ENCODE data around the gene ZNRD2.
A peak's percentile ranks its signal among the peaks of the same experiment; 100 is the strongest.

Gene ZNRD2

DNA sequence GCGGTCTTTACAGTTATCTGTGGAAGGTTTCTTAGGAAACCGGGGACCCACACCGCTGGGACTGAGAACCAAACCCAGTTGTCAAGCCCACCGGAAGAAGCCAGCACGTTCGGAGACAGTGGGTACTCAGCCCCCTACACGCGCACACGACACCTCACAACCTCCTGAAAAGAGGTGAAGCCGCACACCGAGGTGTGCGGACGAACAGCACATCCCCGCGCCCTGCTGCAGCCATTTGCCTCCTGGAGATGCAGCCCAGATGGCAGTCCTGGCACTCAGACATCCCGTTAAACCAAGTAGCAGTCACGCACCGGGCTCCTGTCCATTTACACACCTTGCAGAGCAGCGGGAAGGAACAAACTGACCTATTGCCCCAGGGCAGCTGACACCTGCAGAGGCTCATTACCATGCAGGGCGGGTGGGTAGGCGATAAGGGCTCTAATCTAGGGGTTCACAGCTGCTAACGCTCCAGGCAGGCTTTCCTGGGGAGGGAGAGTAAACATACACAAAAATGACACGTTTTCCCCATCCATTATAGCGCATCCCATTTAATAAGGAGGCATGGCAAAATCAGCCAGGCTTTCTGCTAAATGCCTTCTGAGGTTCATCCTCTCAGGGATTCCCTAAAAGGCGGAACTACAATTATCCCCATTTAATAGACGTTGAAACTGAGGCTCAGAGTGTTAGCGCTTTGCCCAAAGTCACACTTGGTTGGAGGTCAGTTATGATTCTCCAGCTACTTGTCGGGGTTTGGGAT is 4.7 kb downstream of the ZNRD2 start:
- no peak for DNase-seq

DNA sequence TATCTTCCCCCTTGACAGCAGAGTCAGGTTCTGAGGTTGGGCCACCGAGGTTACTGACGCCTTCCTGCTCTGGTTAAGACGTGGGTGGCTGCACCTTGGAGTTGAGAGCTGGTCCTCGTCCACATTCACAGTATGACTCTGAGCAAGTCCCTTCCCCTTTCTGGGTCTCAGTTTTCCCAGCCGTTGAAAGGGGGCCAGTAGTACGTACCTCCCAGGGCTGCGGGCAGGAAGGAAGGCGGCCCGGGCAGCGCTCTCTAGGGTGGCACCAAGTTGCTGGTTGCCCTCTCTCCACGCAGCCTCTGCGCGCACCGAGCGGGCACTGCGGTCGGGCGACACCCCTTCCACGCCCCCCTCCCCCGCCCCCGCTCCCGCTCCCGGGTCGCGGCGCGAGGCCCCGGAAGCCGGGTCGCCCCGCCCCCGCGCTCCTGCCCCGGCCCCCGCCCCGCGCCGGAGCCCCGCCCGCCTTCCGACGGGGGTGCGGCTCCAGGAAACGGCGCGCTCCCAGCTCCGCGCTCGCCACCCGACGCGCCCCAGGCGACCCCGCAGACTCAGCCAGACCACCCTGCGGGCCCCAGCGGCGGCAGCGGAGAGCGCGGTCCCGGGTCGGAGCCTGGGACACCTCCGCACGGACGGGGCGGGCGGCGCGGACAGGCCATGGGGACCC is 5.4 kb downstream of the ZNRD2 start, which contains the start of gene EHBP1L1:
Gene EHBP1L1 (plus strand): TSS at position 486 of the 664 bp plus-strand sequence. CDS start 250 bp downstream, outside the sequence.
- peak; percentile 80 for DNase-seq

DNA sequence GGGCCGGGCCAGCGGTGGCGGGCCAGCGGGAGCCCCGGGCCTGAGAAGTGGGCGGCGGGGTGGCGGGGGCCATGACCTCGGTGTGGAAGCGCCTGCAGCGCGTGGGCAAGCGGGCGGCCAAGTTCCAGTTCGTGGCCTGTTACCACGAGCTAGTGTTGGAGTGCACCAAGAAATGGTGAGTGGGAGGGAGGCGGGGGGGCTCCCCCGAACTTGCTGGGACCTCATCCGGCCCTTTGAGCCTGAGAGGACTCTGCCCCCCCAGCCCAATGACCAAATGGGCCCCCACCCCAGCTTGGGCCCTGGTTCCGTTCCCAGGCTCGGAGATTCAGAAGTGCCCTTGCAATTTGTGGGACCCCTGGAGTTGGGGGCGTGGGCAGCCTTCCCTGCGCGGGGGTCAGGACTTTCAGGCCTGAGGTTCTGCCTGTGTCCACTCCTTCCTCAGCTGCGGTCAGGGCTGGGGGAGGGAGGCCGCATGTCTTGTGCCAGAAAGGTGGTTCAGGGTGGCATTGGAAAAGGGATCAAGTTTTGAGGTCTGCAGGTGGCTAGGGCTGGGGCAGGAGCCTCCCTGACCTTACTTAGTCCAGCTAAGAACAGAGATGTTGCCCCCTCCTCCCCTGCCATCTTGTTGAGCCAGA is 6.1 kb downstream of the ZNRD2 start:
- DNase-seq: no peak

DNA sequence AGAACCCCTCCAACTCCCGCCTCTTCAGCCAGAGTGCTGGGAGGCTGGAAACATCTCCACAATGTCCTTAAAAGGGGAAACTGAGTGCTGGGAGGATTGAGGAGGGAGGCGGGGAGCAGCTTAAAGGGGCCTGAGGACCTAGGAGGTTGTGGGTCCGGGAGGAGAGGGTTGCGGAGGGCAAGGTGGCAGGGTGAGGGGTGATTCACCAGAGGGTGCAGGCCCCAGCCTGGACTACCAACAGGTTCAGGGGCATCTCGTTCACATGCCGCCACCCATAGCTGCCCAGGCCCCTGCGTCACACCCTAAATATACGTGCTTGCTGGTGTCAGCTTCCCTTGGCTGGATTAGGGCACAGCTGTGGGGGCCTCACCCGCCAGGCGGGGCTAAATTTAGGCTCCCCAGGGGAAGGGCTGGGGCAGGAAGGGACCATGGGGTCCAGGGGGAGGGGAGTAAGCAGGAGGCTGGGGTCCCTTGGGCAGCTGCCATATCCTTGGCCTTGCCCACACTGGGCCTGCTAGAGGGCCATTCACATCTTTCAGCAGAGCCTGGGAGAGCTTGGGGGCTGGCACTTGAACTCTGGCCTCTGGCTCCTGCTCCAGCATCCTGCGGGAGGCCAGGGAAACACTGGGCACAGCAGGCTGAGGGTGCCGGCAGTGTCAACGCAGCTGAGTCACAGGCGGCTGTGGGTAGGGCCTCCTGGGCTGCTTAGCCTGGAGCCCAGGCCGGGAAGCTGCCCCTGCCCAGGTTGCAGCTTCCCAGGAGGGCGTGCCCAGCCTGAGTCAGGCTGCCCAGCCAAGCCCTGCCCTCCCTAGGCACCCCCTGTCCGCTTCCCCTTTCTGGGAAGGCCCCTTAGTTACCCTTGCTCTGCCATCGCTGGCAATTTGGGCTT is 6.8 kb downstream of the ZNRD2 start:
- DNase-seq: no peak

DNA sequence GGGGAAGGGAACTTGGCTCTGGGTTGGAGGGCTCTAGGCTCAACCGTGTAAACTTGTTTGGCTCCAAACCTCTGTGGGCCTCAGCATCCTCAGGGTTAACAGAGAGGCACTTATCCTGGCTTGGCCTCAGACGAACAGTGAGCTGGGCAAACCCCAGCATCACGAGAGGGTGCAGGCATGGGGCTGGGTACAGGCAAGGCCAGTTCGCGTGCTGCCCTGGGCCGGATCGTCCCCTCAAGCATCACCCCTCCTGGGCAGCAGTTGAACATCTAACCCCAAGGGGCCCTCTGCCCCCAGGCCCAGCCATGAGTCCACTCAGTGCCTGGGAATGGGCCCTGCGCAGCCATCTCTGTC is 7.5 kb downstream of the ZNRD2 start:
- no peak for DNase-seq

DNA sequence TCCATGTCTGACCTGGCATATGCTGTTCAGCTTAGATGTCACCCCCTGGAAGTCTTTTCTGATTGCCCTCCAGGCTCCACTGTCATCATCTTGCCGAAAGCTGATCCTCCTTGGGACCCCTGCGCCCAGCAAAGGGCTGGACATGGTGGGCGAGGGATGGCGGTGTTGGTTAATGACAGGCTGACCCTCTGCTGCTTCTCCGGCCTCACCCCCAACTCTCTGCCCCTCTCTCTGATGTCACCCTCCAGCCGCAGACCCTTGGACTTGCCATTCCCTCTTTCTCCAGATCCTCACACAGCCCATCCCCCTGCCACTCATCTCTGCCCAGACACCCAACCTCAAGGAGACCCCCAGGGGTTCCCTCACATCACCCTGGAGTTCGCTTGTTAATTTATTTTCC is 7.9 kb downstream of the ZNRD2 start:
- no peak for DNase-seq

DNA sequence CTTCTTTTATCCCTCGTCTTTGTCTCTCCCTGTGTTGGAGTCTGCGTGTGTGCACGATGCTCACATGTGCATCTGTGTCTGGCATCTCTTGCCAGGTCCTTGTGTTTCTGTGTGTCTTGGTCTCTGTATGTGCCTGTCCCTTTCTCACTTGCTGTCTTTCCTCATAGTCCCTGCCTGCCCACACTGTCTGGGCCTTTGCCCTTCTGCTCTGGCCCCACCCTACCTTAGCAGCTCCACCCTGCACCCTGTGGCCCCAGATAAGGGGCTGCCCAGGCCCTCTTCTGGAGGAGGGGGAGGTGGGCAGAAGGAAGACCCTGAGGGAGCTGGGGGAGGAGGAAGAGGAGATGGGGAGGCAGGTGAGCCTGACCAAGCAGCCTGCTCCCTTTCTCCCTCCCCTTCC is 8.4 kb downstream of the ZNRD2 start:
- no peak for DNase-seq

DNA sequence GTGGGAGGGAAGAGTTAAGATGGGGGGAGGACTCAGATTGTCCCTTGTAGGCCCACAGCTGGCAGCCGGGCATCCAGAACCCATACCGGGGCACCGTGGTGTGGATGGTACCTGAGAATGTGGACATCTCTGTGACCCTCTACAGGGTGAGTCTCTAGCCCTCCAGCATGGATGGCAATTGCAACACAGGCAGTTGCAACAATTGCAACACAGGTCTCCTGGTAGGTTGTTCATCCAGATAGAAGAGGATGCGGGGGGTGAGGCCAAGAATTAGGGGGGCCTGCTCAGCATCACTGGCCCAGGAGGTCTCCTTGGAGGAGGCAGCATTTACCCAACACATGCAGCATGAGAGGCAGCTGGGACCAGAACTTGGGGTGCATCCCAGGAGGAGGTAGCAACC is 9.0 kb downstream of the ZNRD2 start:
- DNase-seq: no peak

DNA sequence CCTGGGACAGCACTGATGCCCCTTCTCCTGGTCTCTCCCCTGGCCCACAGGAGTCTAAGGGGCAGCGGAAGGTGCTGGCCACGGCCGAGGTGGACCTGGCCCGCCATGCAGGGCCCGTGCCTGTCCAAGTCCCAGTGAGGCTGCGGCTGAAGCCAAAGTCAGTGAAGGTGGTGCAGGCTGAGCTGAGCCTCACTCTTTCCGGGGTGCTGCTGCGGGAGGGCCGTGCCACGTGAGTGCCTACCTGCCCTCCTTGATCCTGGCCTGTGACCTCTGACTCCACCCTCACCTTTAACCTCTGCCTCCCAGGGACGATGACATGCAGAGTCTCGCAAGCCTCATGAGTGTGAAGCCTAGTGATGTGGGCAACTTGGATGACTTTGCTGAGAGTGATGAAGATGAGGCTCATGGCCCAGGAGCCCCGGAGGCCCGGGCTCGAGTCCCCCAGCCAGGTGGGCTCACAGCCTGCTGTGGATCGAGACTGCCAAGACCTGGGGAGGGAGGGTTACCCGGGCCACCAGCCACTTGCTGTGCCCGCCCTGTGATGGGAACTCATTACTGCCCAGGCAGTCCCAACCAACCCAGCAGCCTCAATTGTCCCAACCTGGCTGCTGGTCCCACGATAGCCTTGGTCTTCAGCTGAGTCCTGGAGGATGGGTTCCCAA is 9.9 kb downstream of the ZNRD2 start:
- no peak for DNase-seq

DNA sequence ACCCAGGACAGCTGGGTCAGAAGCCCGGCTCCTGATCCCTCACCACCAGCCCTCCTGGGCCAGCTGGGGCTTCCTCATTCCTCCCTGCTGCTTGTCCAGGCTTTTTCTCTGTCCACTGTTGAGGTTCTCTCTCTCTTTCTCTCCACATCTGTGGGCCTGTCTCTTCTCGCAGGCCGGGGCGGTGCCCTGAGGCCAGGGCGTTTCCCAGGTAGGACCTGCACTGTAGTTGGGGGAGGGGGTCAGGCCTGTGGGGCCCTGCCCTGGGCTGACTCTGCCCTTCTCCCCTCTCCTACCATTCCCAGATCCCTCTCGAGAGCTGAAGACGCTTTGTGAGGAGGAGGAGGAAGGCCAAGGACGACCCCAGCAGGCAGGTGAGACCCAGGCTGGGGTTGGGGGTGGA is 10.5 kb downstream of the ZNRD2 start:
- no peak for DNase-seq

DNA sequence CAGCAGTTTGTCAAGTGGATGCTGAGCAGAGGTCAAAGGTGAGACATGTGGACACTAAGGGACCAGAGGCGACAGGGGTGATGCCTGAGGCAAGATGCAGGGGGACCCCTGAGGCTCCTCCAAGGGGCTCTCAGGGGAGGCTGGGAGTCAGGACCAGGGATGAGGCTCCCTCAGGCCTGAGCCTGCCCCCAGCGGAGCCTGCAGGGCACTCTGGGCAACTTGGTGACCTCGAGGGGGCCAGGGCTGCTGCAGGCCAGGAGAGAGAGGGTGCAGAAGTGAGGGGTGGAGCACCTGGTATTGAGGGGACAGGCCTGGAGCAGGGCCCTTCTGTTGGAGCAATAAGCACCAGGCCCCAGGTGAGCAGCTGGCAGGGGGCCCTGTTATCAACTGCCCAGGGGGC is 11.7 kb downstream of the ZNRD2 start:
- no peak for DNase-seq

DNA sequence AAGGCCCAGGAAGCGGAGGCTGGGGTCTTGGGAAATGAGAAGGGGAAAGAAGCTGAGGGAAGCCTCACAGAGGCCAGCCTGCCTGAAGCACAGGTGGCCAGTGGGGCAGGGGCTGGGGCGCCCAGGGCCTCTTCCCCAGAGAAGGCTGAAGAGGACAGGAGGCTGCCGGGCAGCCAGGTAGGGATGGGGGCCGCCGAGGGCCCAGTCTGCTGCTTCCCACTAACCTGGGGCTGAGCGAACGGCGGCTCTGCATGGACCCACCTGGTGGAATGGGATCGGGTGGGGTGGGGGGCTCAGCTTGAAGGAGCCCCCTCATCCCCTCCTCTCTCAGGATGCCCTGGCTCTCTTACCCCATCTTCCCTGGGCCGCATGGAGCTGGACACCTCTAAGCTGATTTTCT is 13.3 kb downstream of the ZNRD2 start:
- no peak for DNase-seq

DNA sequence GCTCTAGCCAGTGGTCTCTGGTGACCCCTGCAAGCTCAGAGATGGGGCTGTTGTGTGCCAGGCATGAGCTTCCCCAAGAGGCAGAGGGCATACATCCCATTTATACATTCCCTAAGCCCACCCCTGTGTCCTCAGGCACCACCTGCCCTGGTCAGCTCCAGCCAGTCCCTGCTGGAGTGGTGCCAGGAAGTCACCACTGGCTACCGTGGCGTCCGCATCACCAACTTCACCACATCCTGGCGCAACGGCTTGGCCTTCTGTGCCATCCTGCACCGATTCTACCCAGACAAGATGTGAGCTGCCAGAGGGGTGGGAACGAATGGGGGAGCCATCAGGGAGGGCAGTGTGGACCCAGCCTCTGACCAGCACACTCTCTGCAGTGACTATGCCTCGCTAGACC is 13.8 kb downstream of the ZNRD2 start:
- DNase-seq: no peak

DNA sequence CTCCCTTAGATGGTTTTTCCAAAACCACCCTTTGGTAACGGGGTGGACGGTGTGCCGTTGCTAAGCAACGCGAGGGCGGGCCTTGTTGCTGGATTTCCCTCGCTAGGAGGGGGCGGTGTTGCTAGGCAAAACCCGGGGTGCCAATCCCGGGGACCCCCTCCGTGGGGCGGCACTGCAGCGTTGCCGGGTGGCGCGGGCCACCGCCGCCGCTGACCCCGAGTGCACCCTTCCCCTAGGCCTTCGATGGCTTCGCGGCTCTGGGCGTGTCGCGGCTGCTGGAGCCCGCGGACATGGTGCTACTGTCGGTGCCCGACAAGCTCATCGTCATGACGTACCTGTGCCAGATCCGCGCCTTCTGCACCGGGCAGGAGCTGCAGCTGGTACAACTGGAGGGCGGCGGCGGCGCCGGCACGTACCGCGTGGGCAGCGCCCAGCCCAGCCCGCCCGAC is 14.5 kb downstream of the ZNRD2 start:
- DNase-seq: no peak

DNA sequence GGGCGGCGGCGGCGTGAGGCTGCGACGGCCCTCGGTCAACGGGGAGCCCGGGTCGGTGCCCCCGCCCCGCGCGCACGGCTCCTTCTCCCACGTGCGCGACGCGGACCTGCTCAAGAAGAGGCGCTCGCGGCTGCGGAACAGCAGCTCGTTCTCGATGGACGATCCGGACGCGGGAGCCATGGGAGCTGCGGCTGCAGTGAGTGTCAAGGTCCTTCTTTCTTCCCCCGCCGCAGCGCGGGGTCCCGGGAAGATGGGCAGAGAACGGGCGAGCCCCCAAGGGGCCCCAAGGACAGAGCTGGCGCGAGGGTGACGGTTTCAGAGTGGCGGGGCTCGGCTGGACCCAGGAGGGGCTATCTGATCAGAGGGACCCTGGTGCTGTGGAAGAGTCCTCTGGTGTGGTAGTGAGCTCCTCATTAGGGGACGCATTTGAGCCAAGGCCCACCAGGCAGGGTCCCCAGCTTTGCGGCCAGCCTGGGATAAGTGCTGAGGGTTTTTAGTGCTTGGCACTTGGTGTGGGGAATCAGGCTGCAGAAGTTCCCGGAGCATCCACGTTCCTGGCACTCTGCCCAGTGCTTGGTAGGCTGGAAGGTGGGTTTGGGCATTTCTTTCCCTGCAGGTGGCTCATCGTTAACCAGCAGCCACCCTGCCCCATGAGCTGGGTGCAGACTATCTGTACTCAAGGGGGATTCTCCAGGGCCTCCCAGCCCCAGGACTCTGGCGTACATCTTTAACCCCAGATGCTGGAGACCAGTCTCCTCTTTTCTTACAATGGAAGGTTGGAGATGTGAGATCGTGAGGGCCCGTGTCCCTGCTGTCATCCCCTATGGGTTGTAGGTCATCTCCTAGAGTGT is 15.3 kb downstream of the ZNRD2 start:
- DNase-seq: no peak

DNA sequence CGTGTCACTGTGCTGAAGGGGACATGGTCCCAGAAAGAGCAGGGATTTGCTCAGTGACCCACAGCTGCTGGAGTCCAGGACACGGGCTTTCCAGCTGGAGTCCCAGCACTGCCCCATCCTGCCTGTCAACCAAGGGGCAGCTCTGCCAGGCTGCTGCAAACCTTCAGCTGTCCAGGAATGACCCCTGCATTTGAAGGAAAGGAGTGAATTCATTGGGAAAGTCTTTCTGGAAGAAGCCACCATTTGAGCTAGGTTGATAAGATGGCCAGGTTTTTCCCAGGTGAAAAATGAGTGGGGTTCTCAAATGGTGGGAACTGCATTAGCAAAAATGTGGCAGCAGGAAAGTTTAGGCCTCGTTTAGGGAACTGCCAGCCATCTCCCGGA is 16.0 kb downstream of the ZNRD2 start:
- DNase-seq: no peak

DNA sequence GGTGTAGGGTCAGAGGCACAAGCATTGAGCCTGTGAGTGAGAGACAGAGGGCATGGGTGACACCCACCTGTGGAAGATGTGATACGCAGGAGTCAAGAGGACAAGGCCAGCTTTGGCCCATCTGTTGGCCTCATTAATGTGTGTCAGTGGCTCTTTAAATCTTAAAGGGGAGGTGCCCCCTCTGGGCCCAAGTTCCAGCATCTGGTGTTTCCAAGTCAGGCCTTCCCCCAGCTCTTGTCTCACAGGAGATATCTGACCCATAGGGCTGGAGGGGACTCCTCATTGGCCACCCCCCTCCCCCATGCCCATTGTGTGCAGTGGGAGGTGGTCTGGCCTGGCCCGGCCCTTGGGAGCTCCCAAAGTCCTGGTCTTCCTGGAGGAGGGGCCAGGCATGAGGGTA is 16.4 kb downstream of the ZNRD2 start:
- no peak for DNase-seq

DNA sequence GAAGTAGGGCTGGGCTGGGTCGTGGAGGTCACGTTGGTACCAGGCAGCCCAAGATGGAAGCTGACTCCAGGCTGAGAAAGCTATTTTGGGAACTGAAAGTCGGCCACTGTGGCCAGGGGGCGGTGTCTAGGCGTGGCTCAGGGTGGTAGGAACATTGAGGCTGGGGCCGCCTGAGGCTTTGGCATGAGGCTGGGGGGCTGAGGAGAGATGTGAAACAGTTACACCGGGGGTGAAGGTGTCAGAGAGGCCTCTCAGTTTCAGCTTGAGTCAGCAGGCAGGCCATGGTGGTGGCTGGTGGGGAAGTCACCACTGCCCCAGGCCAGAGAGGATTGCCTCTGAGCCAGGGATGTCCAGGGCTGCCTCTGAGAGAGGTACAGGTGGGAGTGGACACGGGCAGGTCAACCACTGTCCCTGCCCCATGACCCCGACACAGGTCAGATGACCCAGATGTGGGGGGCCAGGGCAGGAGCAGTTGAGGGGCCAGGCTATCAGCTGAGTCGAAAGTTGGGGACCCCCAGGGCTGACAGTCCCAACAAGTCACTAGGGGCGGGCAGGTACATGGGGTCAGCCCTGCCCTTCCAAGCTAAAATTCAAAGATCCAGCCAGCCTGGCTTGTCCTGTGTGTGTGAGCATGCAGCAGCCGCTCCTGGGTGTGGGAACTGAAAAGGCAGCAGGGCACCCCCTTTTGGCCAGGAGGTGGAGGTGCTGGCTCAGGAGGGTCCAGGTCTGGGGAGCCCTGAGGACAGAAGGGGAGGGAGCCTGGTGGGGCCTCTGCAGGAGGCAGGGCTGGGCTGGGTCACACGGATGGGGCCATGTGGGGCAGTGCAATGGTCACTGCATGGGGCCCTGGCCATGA is 18.1 kb downstream of the ZNRD2 start:
- peak; percentile 87 for DNase-seq

DNA sequence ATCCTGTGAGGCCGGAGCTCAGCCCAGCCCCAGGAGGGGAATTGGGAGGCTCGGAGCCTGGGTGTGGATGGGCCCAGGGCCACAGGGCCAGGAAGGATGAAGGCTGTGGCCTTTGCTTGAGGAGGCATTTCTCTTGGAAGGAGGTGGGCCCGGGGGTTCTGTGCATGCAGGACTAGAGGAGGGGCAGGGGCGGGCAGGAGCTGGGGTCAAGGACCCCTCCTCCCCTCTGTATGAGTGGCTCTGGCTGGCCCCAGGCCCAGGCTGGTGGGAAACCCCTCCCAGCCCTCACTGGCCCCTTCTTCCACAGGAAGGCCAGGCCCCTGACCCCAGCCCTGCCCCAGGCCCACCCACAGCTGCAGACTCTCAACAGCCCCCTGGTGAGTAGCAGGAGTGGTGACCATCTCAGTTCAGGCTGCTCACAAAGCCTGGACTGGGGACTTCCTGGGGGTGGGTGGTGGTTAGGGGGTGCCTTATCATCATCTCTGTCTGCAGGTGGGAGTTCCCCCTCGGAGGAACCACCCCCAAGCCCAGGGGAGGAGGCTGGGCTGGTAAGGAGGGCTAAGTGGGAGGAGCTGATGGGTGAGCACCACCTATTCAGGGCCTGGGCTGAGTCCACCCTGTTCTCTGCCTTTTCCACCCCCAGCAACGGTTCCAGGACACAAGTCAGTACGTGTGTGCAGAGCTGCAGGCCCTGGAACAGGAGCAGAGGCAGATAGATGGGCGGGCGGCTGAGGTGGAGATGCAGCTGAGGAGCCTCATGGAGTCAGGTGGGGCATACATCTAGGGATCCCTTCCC is 19.4 kb downstream of the ZNRD2 start:
- DNase-seq: peak; percentile 71

DNA sequence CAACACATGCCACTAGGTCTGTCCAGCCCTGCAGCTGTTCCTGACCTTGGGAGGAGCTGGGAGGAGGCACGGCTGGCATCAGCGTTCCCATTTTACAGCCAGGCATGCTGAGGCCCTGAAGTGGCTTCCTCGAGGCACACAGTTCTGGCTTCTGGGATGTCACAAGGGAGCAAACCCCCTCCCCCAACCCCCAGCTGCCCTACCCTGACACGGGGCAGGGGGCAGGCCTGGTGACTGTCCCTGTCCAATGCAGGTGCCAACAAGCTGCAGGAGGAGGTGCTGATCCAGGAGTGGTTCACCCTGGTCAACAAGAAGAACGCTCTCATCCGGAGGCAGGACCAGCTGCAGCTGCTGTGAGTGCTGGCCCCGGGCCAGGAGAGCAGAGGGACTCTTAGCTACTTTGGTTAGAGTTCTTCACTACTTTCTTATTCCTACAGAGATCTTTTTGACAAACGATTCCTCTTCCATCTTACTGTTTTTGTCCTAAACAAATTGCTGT is 20.0 kb downstream of the ZNRD2 start:
- no peak for DNase-seq

All from stimulated activated CD8-positive, alpha-beta memory T cell treated with anti-CD3 and anti-CD28 coated beads, Interleukin-4, amount 100 ng/mL, for 48 hours (primary cell).